Stimulated activated CD4-positive, alpha-beta T cell treated with anti-CD3 and anti-CD28 coated beads, Interleukin-4, amount 100 ng/mL, for 4 hours (primary cell): Measurements from ENCODE around the gene TLR8.
"Not testable (repeated sequence)": the region's sequence is repeated elsewhere in the genome, so short reads cannot be mapped to it uniquely, and the experiment has no call there.

ENCODE experiments used
- DNase-seq, 2 experiments: peaks; one replicate each; pipeline ENCODE4 v3.0.0-alpha.2; 2020

TLR8 gene

DNA sequence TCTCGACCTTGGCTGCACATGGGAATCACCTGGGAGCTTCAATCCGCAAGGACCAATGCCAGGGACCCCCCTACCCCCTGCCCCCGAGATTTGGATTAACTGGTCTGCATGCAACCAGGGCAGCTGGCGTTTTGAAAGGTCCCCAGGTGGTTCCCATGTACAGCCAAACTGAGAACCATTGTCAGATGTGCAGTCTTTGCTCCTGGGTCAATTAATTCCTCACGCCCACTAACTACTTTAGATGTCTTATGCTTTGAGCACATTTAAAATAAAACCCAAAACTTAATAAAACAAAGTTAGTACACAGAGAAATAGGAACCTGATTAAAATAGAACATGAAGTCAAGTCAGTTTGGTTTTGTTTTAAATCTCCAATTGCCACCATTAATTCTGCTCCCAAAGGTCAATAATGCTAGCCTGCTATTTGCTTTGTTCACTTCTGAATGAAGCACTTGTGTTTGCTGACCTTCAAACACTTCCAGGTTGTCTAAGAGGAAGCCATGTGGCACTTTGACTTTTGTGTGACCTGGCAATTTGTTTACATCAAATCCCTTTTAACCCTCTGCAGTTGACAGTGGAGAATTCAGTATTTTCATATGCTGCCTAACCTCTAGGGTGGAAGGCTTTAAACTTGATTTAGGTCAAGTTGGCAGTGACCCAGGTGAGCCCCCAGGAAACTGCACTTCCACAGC, 41.3 kb downstream of the TLR8 start:
- DNase-seq, result no peak

DNA sequence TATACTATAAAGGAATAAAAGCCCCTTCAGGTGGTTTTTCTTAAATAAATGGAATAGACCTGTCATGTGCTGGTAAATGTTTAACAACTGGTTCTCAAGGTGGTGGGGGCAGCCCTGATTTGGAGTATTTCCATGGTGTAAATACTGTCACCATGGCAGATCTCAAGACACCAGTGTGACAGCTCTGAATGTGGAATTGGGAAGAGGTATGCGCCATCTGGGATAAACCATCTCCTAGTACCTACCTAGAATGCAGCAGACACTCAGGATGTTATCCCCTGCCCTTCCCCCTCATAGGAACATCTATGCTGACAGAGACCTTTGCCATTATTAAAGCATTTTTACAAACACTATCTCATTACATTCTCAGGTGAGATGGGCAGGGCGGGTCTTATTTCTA, 42.1 kb downstream of the TLR8 start:
- no peak for DNase-seq

DNA sequence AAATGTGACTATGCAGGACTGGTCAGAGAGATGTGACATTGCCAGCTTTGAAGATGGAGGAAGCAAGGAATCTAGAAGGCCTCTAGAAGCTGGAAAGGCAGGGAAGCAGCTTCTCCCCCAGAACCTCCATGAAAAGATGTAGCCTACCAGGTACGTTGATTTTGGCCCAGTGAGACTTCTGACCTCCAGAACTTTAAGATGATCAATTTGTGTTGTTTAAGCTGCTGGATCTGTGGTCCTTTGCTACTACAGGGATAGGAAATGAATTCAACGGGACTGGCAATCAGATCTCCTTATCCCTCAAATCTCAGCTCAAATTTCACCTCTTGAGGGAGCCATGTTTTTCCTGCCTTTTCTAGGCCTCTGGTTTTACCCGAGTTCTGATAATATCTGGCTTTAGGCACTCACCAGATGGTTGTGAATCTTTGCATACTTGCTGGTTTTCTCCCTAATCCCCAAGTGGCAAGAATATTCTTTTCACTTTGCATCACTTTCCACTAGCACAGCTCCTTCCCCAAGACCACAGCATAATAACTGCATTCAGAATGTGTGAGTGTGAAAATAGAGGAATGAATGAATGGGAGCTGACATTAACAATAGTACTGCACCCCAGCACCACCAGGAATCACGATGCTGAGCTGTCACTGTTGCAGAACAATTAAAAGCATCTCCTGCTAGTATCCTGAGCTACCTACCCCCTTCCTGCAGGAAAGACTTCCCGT, 42.9 kb downstream of the TLR8 start:
- no peak for DNase-seq

DNA sequence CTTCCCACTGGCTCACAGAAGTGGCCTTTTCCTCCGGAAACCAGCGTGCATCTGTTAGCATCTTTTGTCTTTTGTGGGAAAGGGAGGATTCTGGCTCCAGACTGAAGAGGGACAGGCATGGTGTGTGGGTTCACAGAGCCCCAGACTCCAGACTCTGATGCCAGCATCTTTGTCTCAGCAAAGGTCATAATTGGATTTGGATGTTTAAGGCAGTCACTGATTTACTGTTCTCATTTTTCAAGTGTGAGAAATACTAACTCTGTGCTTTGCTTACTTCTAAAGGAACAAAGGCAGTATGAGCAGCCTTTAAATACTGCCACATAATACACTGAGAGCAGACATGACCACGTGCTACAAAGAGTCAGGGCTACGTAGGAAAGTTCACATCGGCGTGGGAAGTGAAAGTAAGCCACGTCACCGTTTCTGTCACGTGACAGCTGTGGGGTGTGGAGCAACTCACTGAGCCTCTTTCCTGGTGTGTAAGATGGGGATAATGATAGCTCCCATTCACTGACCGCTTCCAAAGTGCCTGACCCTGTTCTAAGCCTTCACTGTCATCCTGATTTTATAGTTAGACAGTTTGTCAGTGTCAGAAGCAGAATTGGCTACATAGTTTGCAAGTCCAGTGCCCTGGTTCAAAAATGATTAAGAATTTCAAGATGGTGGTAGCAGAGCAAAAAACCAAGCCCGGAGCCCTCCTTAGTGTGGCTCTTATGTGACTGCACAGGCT, 43.7 kb downstream of the TLR8 start:
- peak; percentile 69 to 86 for DNase-seq

DNA sequence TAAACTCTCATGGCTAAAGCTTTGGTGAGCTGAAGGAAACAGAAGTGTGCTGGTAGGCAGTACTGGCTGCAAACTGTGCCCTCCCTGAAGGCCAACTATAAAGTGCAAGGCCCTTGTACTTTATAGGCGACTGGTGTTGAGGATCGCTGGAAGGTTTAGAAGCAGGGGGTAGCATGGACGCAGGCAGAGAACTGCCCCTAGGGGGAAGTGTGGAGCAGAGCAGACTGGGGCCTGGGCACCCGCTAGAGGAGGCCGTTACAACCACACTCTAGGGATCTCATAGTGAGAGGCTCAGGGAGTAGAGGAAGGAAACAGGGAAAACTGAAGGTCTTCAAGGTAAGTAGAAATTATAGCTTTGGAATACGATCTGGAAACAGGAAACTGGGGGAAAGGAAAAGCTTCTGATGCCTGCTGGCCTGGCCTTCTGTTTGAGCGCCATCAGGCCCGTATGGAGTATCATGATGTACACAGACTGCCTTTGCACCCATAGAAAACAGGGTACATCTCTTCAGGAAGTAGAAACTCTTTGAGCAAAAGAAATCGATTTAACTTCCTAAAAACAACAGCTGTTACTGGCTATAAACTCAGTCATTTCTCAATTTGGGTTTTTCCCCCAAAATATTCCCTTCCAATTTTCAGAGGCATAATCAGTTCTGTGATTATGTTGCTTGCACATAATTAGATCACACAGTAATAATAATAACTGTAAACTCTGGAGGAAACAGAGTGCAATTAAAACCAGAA, 44.6 kb downstream of the TLR8 start:
- DNase-seq, result peak; percentile 50 to 64

DNA sequence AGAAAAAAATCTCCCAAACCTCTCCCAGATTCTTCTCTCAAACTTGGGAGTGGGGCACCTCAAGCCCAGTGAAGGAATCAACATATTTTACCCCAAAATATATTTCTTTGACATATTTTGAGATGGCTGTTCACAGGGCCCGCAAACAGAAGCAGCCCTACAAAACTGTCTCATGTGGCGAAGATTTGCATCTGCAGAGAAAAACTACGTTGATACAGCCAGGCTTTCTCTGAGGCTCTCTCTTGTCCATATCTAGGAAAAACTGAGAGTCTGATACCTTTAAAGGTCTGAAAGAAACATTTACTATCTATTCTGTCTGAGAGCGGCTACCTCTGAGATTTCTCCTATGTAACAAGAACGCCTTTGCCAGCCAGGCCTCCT, 45.2 kb downstream of the TLR8 start:
- no peak for DNase-seq

DNA sequence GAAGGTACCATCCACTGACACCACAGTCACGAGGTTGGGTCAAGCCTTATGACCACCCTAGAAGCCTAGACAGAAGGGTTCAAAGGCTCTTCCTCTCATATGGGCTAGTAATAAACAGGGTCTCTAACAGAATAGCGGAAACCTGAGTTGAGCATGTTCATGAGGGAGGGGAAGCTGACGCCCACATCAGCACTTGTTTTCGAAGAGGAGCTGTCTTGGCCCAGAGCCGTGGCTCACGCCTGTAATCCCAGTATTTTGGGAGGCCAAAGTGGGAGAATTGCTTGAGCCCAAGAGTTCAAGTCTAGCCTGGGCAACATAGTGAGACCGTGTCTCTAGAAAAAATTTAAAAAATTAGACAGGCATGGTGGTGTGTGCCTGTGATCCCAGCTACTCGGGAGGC, 47.0 kb downstream of the TLR8 start:
- no peak for DNase-seq

DNA sequence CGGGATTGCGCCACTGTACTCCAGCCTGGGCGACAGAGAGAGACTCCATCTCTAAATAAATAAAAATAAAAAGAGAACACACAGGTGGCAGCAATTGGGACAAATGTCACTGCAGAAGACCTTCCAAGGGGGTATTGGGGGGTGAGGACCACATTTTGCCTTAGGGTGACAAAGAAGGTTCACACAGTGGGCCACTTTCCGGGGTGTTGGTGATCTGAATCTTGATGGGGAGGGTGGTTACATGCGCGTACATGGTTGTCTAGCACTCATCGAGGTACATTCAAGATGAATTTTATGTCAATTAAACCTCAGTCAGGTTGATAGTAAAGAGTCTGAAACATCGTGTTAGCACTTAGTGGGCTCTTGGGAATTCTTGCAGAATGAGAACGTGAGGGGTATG, 48.0 kb downstream of the TLR8 start:
- no peak for DNase-seq

DNA sequence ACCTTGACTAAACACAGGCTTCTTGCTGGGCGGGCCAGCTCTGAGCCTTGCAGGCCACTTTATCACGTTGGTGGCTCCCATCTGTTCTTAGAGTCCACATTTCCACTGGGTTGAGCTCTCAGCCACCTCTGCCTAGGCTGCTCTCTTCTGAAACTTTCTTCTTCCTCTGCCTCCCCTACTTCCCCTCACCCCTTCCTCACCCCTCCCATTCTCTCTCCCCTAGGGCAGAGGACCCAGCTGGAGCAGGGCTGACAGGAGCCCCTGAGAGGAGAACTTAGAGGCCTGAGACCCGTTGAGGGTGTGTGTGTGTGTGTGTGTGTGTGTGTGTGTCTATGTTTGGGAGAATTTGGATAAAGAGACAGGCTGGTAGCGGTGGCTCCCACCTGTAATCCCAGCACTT, 48.6 kb downstream of the TLR8 start:
- no peak for DNase-seq

DNA sequence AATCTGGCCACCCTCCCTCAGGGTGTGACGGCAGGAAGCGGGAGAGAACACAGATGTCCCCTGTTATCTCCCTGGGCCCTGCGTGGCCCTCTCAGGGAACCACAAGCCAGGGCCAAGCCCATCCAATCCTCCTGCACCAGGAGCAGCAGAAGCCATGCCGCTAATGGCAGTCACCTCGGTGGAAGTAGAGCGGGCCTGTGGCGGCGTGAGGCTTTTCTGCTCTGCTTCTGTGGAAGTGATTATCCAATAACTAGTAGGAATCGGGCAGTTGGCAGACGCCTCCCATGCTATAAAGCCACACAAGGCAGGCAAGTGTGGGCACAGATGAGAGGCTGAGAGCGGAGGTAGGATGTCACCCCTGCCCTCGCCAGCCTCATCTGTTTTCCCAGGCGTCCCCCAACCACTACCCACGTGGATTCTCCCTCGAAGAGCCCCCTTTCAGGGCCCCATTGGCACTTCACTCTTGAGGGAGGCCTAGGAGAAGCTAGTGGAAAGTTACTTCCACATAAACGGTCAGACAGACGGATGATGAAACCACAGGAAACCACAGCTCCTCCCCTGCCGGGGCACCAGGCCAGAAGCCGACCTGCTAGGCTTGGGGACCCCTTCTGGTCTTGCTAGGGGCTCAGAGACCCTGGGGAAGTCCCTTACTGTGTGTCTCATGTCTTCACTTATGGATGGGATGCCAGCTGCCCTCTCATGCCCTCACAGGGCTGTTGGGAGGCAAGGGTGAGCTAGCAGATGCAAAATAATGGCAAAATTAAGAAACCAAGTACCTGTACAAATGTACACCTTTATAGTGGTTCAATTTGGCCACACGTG, 49.7 kb downstream of the TLR8 start:
- DNase-seq, result peak in 1 of 2 experiments; percentile 53

DNA sequence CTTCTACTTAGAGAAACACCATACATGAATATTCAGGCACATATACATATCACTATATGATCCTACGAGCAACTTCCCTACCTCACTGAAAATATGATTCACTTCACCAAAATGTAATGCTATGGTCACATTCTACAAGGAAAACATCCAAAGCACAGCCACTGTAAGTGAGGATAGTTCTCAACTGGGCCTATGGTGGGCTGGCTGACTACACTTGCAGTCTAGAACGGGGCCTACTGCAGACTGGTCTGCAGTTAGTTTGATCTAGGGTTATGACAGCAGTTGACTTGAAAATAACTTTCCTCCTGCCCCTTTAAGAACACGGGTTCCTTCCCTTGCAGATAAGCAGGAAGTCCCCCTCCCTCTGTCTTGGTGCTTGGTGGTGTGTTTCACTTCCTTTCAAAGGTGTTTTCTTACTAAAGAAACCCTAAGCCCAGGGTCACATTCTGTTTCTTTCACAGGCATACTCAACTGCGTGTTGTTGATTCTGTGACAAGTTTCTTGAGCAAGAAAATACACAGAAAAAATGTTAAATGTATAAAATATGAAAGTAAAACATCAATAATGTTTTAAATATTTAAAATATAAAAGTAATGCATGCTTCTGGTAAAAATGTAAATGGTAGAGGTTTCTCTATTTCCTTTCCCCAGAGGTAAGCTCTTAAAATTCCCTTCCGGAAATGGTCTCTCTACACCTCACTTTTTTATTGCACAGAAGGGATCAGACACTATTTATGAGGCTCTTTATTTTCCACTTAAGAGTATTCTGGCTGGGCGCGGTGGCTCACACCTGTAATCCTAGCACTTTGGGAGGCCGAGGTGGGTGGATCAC, 50.5 kb downstream of the TLR8 start:
- peak in 1 of 2 experiments; percentile 59 for DNase-seq

DNA sequence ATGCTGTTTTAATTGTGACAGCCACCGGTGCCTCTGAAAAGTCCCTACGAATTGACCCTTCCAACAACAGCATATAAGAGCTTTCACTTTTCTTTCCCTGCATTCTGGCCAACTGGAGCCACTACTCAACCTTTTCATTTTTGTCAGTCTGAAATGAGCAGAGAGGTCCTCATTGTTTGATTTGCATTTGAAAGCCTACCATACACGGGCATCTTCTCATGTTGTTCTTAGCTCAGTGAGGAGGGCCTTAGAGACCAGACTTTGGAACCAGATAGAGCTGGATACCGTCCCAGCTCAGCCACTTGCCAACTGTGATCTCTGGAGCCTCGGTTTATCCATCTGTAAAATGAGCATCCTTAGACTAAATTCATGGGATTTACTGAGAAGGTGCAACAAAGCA, 51.6 kb downstream of the TLR8 start:
- DNase-seq, result no peak

DNA sequence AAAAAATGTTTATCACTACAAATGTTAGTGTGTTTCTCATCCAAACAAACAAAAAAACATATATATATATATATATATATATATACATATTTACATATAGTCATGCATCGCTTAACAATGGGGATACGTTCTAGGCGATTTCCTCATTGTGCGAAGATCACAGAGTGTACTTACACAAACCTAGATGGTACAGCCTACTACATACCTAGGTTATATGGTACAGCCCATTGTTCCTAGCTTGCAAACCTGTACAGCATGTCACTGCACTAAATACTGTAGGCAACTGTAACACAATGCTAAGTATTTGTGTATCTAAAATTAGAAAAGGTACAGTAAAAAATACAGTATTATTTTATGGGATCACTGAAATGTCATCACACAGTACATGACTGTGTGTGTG, 52.0 kb downstream of the TLR8 start:
- DNase-seq, result no peak

DNA sequence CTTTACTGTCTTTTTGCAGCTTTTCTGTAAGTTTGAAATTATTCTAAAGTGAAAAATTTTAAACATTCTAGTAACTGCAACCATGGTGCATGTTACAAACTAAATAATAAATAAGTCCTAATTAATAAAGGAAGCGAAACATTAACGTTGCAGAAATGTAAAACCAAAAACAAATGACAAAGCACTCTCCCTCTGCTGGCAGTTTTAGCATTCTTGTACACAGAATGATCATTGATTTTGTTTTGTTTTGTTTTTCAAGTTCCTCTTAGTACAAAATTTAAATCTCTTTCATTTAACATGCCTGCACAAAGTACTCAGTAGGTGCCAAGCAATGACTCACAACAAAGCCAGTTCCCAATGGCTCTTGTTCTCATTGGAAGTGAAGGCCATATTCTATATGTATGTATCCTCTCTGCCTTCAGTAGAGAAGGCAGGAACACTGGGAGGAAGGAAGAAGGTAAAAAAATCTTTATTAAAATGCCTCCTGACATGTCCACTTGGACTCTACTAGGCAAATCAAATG, 54.8 kb downstream of the TLR8 start:
- DNase-seq, result no peak

DNA sequence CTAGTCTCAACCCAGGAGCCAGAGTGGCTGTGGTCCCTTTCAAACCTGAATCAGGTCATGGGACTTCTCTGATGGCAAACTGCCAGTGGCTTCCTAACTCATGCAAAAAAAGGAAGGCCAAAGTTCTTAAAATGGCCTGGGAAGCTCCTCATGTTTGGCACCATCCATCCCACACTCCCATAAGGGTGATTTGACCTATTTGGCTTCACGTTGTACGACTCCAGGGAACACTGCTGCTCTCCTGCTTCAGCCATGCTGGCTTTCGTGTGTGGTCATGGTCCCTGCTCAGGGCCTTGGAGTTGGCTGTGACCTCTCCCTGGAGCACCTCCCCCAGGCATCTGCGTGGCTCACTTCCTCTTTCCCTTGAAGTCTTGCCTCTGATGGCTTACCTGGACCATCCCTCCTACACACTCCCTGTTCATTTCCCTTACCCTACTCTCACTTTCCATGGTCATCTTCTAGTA, 55.7 kb downstream of the TLR8 start:
- DNase-seq, result no peak

DNA sequence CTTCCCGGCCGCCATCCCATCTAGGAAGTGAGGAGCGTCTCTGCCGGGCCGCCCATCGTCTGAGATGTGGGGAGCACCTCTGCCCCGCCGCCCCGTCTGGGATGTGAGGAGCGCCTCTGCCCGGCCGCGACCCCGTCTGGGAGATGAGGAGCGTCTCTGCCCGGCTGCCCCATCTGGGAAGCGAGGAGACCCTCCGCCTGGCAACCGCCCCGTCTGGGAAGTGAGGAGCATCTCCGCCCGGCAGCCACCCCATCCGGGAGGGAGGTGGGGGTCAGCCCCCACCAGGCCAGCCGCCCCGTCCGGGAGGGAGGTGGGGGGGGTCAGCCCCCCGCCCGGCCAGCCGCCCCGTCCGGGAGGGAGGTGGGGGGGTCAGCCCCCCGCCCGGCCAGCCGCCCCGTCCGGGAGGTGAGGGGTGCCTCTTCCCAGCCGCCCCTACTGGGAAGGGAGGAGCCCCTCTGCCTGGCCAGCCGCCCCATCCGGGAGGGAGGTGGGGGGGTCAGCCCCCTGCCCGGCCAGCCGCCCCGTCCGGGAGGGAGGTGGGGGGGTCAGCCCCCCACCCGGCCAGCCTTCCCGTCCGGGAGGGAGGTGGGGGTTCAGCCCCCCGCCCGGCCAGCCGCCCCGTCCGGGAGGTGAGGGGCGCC, 56.9 kb downstream of the TLR8 start:
- DNase-seq, result not testable (repeated sequence)

DNA sequence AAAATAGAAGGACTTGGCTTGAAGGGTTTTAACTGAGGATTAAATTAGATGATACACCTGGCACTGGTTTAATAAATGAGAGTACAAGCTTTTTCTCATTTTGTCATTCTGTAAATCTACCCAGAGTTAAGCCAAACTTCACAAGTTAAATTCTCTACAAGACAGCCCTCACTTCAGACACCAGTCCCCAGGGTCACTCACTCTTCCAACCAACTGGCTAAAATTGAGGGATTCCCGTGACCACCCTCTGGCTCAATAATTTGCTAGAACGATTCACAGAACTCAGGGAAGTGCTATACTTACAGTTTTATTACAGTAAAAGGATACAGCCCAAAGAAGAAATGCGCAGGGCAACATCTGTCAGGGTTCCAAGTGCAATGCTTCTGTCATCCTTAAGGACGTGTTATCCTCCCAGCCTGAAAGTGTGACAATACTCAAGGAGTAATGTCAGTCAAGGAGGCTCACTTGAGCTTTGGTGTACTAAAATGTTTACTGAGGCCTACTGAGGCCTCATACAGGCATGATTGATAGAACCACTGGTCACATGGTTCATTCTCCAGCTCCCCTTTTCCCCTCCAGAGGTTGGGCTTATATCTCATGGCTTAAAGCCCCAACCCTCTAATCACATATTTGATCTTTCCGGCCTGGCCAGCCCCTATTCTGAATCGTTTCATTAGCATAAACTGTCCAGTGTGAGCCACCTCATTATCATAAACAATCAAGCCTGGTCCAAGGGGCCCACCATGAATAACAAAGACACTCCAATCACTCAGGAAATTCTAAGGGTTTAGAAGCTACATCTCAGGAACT, 58.9 kb downstream of the TLR8 start:
- no peak for DNase-seq

DNA sequence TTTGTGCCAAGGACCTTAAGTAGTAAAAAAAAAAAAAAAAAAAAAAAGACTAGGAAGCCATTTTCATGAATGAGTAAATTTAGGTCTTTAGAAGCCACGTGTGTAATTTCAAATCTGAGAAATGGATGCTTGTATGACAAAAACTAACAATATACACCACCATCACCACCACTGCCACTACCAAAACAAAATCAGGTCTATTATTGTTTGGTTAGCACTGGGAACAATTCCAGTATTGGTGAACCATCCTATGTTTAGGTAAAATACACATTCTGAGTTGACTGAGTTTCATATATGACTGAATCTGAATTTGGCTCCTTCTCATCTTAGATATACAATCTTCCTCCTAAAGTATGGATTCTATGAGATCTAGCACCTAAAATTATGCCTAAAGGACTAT, 59.7 kb downstream of the TLR8 start:
- no peak for DNase-seq

DNA sequence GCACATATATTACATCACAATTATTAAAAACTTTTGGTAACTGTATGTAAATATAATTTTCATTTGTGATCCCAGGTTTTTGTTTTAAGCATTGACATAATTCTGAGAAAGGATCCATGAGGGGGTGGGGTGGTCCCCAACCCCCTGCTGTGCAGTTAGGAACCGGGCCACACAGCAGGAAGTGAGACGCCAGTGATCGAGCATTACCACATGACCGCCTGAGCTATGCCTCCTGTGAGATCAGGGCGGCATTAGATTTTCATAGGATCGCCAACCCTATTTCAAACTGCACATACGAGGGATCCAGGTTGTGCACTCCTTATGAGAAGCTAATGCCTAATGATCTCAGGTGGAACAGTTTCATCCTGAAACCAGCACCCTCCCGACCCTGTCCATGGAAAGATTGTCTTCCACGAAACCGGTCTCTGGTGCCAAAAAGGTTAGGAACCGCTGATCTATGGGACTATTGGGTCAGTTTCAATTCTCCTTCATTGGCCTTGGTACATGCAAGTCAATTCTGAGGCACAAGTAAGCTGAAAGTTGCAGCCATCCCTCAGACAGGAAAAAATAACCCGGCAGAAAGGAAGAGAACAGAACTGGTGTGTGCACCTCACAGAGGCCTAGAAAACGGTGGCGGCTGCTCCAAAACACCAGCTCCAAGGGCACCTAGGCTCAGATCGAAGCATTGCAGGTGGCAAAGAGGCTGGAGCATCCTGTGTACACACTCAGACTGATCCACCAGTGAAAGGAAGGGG, 61.5 kb downstream of the TLR8 start:
- peak in 1 of 2 experiments; percentile 28 for DNase-seq
